H1 (cell line): Measurements from ENCODE around the gene CNNM2.

Experiments
- POLR2A ChIP-seq, 2 experiments: IDR thresholded peaks; 1 replicate in 1 of 2; 2 replicates in 1 of 2; pipeline ENCODE4 v1.6.1; 2011; ENCODE audit warnings: low read depth in 2 of 2, low read length in 2 of 2, mild to moderate bottlenecking in 2 of 2; ENCODE audit errors: control extremely low read depth in 1 of 2
- SRF ChIP-seq: IDR thresholded peaks from 2 replicates; pipeline ENCODE4 v1.6.1; 2011; ENCODE audit warnings: mild to moderate bottlenecking, low read depth, low read length, moderate library complexity
- ZNF274 ChIP-seq: IDR thresholded peaks from 2 replicates; pipeline ENCODE4 v1.7.0; 2012; ENCODE audit warnings: low read length, borderline replicate concordance; ENCODE audit errors: extremely low read depth
- TF ChIP-seq, protein P1 (sequence below), 3 experiments: IDR thresholded peaks; 1 replicate in 2 of 3; 2 replicates in 1 of 3; pipeline versions ENCODE4 v1.5.1 to v1.6.1; 2011; ENCODE audit warnings: low read length in 3 of 3, mild to moderate bottlenecking in 3 of 3, inconsistent platforms in 2 of 3, low read depth in 1 of 3, moderate library complexity in 1 of 3; ENCODE audit not compliant: insufficient read depth in 1 of 3; ENCODE audit errors: control extremely low read depth in 1 of 3

DNA sequence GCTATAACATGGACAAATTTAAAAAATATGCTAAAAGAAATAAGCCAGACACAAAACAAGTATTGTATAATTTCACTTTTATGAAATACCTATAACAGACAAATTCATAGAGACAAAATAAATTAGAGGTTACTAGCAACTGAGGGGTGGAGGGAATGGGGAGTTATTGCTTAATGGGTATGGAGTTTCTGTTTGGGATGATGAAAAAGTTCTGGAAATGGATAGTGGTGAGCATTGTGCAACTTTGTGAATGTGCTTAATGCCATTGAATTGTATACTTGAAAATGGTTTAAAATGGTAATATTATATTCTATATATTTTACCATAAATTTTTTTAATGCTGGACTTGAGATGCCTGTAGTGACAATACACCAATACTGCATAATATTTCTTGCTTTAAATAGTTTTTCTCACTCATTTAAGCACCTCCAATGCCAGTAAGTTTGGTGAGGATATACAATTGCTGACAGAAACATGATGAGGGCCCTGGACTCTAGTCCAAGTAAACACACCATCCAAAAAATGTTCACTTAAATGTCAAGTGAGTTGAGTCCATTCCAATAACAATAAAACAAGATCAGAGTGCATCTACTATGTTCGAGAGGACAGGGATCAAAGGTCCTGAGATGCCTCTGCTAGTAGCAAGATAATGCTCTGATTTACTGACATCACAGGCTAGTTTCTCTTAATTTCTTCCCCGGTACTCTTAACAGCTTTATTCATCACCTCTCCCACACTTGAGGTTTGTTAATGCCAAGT is 203.1 kb downstream of the CNNM2 start:
- TF ChIP-seq, protein P1, sequence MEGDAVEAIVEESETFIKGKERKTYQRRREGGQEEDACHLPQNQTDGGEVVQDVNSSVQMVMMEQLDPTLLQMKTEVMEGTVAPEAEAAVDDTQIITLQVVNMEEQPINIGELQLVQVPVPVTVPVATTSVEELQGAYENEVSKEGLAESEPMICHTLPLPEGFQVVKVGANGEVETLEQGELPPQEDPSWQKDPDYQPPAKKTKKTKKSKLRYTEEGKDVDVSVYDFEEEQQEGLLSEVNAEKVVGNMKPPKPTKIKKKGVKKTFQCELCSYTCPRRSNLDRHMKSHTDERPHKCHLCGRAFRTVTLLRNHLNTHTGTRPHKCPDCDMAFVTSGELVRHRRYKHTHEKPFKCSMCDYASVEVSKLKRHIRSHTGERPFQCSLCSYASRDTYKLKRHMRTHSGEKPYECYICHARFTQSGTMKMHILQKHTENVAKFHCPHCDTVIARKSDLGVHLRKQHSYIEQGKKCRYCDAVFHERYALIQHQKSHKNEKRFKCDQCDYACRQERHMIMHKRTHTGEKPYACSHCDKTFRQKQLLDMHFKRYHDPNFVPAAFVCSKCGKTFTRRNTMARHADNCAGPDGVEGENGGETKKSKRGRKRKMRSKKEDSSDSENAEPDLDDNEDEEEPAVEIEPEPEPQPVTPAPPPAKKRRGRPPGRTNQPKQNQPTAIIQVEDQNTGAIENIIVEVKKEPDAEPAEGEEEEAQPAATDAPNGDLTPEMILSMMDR (IDR thresholded peaks at IDR 0.05; ENCODE audit: control extremely low read depth in 1 of 3, insufficient read depth in 1 of 3, low read depth in 1 of 3, low read length in 3 of 3): no peak
- TF ChIP-seq ZNF274 (no peak), SRF (no peak), POLR2A (IDR thresholded peaks at IDR 0.05; ENCODE audit: control extremely low read depth in 1 of 2, low read depth in 2 of 2, low read length in 2 of 2) (no peak)
